GM21717 (cell line): ENCODE results near the gene RPS27A.
"Not testable (repeated sequence)": the region's sequence is repeated elsewhere in the genome, so short reads cannot be mapped to it uniquely, and the experiment has no call there.

Experiments
- ATAC-seq: cut with Tn5 transposase; IDR thresholded peaks from one replicate; pipeline ENCODE4 v1.9.1; 2021; ENCODE audit warnings: mild to moderate bottlenecking, moderate library complexity; ENCODE audit not compliant: unreplicated experiment

The RPS27A gene

DNA sequence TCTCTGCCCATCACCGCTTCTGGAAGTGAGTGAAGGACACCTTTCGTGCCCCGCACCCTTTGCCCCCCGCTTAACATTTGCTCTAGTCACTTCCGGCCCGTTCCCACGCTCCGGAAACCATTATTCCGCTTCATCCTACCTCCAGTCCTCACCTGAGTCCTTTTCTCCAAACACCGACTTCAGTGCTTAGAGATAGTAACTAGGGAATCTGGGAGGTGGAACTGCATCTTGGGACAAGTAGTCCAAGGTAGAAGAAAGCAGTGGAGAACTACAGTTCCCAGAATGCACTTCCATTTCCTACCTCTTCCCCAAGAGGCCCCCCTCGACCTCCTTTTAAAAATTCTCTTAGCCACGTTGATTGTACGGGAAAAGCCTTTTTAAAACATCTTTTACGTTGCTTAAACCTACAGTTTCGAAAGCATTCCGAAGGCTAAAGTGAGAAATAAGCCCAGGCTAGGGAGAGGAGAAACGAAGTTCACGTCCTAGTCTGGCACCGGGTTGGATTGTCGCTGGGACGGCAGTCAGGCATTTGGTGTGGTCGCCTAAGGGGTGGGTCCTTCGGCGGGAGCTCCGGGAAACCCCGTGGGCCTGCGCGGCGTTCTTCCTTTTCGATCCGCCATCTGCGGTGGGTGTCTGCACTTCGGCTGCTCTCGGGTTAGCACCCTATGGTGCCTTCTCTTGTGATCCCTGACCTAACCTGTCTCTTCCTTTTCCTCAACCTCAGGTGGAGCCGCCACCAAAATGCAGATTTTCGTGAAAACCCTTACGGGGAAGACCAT is at the start of gene RPS27A, which contains the start of gene CLHC1:
Gene RPS27A, plus strand, starts transcription at position 605 of the 779 bp plus-strand sequence. Its CDS starts 137 bp downstream, at position 742.
Gene CLHC1, minus strand, starts transcription at position 210 of the 779 bp plus-strand sequence. CDS start 9,882 bp downstream, outside the sequence.
- ATAC-seq = peak; percentile 94

DNA sequence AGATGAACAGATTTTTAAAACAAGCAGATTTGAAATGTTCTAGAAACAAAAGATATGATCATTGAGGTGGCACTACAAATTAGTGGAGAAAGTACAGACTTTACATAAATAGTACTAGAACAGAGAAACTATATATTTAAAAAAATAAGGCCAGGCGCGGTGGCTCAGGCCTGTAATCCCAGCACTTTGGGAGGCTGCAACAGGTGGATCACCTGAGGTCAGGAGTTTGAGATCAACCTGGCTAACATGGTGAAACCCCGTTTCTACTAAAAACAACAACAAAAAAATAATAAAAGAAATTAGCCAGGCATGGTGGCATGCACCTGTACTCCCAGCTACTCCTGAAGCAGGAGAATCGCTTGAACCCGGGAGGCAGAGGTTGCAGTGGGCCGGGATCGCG is 45.7 kb upstream of the RPS27A start:
- ATAC-seq = not testable (repeated sequence)

DNA sequence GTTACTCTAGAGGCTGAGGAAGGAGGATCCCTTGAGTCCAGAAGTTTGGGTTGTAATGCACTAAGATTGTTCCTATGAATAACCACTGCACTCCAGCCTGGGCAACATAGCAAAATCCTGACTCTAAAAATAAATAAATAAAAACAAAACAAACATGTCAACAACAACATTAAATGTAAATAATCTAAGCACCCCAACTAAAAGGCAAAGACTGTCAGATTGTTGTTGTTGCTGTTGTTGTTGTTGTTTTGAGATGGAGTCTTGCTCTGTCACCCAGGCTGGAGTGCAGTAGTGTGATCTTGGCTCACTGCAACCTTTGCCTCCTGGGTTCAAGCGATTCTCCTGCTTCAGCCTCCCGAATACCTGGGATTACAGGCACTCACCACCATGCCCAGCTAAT is 40.6 kb upstream of the RPS27A start:
- not testable (repeated sequence) for ATAC-seq

DNA sequence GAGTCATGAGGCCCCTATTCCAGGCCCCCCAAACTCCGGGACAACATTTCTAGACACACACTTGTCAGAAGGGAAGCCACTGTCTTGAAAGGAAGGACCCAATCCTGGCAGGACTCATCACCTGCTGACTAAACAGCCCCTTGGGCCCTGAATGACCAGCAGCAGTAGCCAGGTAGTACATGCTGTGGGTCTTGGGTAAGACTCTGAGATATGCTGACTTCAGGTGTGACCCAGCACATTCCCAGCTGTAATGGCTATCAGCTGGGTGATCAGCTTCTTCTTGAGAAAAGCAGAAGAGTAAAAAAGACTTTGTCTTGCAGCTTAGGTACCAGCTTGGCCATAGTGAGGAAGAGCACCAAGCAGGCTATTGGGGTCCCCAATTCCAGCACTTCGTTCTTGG is 36.0 kb upstream of the RPS27A start:
- no peak for ATAC-seq

DNA sequence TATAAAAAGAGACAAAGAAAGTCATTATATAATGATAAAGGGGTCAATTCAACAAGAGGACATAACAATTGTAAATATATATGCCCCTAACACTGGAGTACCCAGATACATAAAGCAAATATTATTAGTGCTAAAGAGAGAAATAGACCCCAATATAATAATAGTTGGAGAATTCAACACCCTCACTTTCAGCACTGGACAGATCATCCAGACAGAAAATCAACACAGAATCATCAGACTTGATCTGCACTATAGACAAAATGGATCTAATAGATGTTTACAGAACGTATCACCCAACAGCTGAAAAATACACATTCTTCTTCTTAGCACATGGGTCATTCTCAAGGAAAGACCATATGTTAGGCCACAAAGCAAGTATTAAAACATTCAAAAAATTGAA is 32.1 kb upstream of the RPS27A start:
- no peak for ATAC-seq

DNA sequence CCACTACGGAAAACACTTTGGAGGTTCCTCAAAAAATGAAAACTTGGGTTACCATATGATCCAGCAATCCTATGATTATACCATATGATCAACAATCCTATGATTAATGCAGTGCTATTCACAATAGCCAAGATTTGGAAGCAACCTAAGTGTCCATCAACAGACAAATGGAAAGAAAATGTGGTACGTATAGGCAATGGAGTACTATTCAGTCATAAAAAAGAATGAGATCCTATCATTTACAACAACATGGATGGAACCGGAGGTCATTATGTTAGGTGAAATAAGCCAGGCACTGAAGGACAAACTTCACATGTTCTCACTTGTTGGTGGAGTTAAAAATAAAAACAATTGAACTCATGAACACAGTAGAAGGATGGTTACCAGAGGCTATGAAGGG is 28.0 kb upstream of the RPS27A start:
- ATAC-seq = no peak

DNA sequence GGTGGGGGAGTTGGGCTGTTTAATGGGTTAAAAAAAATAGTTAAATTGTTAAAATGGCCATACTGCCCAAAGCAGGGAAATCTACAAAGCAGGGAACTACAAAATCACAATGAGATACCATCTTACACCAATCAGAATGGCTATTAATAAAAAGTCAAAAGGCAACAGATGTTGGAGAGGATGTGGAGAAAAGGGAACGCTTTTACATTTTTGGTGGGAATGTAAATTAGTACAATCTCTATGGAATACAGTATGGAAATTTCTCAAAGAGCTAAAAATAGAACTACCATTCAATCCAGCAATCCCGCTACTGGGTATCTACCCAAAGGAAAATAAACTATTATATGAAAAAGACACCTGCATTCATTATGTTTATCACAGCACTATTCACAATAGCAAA is 27.5 kb upstream of the RPS27A start:
- ATAC-seq = no peak

DNA sequence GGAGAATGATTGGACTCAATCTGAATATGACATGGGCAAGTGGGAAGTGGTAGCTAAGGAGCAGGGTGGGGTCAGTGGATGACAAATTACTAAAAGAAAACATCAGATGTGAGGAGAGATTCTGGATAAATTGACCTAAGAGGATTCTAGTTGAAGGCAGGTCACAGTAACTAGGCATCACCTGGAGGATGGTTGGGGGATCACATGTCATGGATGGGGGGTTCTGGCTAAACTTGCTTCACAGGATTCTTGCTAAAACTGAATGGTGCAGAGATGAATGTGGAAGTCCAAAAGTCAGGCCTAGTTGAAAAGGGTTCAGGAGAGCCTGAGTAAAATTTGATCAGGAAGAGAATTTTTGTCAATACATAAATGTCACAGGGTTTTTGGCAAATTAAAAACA is 18.7 kb upstream of the RPS27A start:
- ATAC-seq = no peak

DNA sequence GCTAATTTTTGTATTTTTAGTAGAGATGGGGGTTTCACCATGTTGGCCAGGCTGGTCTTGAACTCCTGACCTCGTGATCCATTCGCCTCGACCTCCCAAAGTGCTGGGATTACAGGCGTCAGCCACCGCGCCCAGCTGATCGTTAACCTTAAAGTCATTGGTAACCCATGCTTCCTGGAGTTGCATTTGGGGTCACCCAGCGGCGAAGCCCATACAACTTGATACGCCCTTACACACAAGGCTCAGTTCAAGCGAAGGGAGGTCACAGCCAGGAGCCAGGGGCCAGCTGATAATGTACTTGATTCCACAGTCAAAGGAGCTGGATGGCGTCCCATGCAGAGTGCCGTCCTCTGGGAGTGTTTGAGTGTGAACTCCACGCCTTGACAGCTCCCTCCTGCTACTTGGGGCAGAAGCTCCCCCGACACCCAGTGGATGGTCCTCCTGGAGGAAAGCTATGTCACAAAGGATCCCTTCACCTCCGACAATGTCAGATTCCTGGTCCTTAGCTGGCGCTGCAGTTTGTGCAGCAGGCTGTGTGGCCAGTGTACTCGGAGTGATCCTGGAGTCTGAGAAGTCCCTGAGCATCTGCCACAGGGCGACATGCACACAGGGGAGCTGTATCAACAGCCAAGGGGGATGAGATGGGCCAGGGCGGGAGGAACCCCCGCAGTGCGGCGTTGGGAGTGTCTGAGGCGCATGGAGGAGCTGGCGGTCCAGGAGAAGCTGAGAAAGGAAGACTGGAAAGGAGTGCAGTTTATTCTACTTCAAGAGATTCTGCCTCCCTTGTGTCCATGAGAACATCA is 8.3 kb upstream of the RPS27A start:
- ATAC-seq = no peak

DNA sequence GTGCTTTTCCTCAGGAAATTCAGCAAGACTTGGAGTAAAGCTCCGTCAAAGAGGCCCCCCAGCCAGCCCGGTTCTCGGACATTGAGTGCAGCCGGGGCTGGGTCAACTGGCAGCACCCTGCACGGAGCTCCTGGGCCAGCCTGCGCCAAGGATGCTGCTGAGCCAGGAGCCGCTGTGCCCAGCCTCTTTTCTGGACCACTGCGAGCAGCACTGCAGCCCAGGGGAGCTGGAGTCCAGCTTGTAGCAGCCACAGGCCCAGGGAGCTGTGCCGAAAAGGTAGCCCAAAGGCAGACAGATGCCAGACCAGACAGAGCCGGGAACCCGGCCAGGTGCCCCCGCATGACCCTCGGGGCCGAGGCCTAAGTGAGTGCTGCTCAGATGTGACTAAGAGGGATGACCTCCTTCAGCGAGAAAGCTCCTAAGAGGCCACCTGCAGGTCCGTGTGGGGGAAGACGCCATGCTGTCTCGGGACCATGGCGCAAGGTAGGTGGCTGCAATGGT is 7.7 kb upstream of the RPS27A start:
- no peak for ATAC-seq

DNA sequence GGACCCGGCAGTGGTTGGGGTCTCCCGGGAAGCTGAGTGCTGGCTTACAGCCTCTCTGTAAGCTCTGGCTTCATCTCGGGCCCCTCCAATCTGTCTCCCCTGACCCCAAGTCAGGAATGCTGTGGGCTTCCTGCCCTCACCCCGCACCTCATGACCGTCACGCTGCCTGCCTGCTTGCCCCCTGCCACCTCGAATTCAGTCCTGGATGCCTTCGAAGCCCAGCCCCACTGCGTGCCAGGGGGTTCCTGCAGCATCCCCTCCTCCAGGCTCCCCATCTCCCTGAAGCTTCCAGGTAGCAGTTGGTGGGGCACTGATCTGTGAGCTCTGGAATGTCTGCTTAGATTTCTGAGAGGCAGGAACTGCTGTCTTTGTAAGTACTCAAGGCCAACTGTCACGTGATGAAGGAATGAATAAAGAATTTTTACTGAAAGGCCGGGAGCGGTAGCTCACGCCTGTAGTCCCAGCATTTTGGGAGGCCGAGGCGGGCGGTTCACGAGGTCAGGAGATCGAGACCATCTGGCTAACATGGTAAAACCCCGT is 6.9 kb upstream of the RPS27A start:
- no peak for ATAC-seq

DNA sequence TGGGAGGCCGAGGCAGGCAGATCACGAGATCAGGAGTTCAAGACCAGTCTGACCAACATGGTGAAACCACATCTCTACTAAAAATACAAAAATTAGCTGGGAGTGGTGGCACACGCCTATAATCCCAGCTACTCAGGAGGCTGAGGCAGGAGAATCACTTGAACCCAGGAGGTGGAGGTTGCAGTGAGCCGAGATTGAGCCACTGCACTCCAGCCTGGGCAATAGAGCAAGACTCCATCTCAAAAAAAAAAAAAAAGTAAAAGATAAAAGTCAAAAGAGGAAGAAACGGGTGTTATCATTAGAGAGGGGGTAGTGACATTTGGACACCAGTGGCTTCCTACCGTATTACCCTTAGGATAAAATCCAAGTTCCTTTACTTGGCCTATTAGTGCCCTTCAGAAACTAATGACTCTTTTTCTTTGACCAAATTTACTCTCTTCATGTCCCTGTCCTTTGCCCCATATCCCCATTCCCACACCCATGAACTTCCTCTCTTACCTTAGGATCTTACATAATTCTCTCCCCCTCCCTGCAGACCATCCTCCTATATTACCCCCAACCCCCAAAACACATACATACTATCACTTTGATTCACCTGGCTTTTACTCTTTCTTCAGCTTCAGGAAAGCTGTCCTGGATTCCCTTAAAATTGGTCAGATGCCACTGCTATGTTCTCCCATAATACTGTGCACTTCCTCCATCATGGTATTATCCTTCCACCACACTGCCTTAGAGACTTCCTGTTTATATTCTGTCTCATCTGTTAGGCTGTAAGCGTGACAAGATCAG is 4.9 kb upstream of the RPS27A start:
- ATAC-seq = not testable (repeated sequence)

DNA sequence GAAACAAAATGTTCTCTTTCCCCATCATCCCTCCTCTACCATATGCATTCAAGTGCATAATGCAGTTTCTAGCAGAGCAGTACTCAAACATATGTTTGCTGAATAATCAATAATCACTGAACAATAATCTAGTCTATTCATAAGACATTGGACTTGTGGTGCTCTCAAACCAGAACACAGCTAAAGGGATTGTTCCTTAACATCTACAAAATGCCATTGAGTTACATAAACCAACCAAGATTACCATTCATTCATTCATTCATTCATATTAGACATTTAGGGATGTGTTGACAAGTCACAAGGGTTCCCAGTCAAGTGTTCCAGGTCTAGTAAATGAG is 4.3 kb upstream of the RPS27A start:
- ATAC-seq = no peak

DNA sequence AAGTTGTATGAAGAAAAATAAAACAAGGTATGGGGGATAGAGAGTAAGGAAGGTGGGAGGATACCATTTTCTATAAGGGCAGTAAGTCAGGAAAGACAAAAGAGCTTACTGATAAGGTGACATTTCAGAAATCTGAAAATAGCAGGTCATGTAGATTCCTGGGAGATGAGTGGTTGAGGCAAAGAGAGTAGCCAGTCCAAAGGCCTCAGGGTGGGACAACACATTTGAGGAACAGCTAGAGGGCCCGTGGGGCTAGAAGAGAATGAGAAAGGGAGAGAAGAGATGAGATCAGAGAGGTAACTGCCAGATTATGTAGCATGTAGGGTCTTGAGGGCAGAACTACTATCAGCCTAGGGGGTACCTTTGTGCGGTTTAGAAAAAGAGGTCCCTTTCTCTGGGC is 3.3 kb upstream of the RPS27A start:
- no peak for ATAC-seq

DNA sequence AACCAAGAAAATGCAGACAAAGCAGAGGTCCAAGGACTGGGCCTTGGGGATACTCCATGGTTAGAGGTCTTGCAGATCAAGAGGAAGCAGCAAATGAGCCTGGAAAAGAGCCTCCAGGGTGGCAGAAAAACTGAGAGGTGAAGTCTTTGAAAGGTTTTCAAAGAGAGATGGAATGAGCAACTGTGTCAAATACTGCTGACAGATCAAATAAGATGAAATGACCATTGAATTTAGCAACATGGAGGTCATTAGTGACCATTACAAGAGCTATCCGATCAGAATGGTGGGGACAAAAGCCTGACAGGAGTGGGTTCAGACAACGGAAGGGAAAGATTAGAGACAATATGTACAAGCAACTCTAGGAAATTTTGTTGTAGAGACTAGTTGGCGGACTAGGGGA is 1.9 kb upstream of the RPS27A start:
- no peak for ATAC-seq

DNA sequence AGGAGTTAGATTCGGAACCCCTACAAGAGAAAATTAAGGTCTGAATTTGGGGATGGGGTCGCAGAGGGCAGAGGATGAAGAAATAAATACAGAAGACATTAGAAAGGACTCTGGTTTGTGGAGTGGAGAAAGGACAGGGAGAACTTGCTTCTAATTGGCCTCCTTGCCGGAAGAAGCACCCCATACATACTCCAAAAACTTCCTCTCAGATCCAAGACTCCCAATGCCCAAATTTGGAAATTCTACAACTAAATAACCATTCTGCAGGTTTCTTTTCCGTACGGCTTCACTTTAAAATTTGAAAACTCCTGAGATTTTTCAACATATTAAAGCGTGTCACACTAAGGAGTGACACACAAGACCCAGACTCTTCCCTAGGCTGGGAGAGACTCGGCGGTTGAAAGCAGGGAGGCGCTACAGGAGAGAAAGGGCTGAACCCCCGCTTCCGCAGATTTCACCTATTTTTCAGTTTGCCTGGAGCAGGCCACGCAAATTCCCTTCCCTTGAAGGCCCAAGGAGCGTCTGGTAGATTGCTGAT is 873 bp upstream of the RPS27A start:
- ATAC-seq = peak; percentile 1

DNA sequence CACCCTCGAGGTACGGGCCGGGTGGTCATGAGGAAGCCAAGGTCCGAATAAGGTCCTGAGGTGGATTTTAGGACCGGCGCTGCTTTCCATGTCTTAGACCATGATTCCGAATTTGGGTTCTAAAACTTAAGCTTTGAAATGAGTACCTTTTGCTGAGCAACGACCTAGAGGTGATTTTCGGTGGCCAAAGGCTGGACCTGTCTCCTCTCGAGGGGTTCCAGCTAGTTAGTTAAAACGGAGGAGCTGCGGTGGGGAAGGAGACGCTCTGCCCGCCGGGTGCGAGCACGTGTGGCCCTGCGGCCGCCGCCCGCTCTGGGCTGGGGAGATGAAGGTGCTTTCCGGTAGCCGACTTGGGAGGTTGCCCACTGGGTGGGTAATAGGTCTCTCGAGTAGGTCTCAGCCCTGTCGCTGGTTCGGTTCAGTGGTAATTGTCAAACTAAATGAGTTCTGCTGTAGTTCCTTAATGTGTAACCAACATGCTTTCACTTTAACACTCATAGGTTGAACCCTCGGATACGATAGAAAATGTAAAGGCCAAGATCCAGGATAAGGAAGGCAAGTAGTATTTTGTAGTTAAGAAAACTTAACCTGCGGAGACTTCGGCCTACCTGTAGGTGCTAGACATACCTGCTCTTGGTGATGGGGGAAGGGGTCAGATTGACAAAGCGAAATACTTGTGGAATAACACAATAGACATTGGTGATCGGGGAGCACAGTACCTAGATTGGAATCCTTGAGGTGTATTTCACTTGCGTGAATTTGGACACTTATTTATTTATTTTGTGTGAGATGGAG is 572 bp downstream of the RPS27A start:
- peak; percentile 25 for ATAC-seq

DNA sequence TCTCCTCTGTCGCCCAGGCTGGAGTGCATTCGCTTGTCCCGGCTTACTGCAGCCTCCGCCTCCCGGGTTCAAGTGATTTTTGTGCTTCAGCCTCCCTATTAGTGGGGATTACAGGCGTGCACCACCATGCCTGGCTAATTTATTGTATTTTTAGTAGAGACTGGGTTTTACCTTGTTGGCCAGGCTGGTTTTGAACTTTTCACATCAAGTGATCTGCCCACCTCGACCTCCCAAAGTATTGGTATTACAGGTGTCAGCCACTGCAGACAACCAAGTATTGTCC is 1.1 kb downstream of the RPS27A start:
- ATAC-seq = no peak

DNA sequence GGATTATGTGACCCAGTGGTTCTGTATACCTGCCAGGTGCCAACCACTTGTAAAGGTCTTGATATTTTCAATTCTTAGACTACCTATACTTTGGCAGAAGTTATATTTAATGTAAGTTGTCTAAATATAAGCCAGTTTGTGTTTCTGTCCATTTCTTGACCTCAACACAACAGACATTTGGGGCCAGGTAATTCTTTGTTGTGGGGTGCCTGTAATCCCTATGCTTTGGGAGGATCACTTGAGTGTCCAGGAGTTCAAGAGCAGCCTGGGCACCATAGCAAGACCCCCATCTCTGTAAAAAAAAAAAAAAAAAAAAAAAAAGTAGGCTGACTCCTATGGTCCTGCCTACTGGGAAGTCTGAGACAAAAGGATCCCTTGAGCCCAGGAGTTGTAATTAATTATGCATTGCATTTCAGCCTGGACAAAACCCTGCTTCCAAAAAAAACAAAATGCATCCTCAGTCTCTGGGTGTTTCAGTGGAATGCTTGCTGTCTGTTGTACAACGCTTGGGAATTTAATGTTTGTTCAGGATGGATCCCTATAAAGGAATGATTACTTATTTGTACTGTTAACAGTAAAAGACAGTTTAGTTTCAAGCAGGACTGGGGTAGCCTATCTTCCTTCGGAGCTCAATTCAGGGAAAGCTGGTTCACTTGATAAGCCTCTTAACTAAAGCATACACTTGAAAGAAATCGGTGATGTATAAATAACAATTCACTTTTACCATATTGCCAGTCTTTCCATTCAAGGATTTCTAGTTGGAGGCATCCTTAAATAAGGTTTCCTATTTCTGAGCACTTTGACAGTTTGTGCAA is 3.4 kb downstream of the RPS27A start:
- ATAC-seq = no peak
